MM.1S (cell line): ENCODE data around the gene PRR3.
A peak's percentile ranks its signal among the peaks of the same experiment; 100 is the strongest.

Experiments
- DNase-seq: peaks from one replicate; pipeline ENCODE4 v3.0.0-alpha.2; 2015
- H2AFZ ChIP-seq: fragments of 300-600 bp; sonication (generic); 2 replicates; pipeline ENCODE4 v1.6.0; 2016; ENCODE audit warnings: antibody characterized with exemption, low read length
- H3F3A ChIP-seq: fragments of 300-600 bp; sonication (generic); 2 replicates; pipeline ENCODE4 v1.6.1; 2016; ENCODE audit warnings: mild to moderate bottlenecking, antibody characterized with exemption, low read length, moderate library complexity, mixed read lengths; ENCODE audit not compliant: insufficient read depth
- H3K27ac ChIP-seq: fragments of 300-600 bp; sonication (generic); 2 replicates; pipeline ENCODE4 v1.5.1; 2016; ENCODE audit warnings: mild to moderate bottlenecking, low read length
- H3K27me3 ChIP-seq: fragments of 300-600 bp; sonication (generic); replicated peaks from 2 replicates; pipeline ENCODE4 v1.6.0; 2016; ENCODE audit warnings: low read length; ENCODE audit not compliant: insufficient read depth
- H3K36me3 ChIP-seq: fragments of 300-600 bp; sonication (generic); replicated peaks from 2 replicates; pipeline ENCODE4 v1.6.1; 2016; ENCODE audit warnings: mild to moderate bottlenecking, low read length, mixed read lengths; ENCODE audit not compliant: insufficient read depth
- H3K4me1 ChIP-seq: fragments of 300-600 bp; sonication (generic); 2 replicates; pipeline ENCODE4 v1.6.1; 2016; ENCODE audit warnings: low read length, mixed read lengths
- H3K4me2 ChIP-seq: fragments of 300-600 bp; sonication (generic); 2 replicates; pipeline ENCODE4 v1.6.0; 2016; ENCODE audit warnings: low read depth, low read length
- H3K4me3 ChIP-seq: fragments of 300-600 bp; sonication (generic); 2 replicates; pipeline ENCODE4 v1.5.1; 2016; ENCODE audit warnings: low read length, mixed read lengths
- H3K79me2 ChIP-seq: fragments of 300-600 bp; sonication (generic); 2 replicates; pipeline ENCODE4 v1.6.1; 2016; ENCODE audit warnings: mixed run types, low read length, mixed read lengths
- H3K9ac ChIP-seq: fragments of 300-600 bp; sonication (generic); 2 replicates; pipeline ENCODE4 v1.6.1; 2016; ENCODE audit warnings: low read length, mixed read lengths
- H3K9me2 ChIP-seq: fragments of 300-600 bp; sonication (generic); replicated peaks from 2 replicates; pipeline ENCODE4 v1.6.1; 2016; ENCODE audit warnings: mild to moderate bottlenecking, low read length, mixed read lengths; ENCODE audit not compliant: insufficient read depth
- H3K9me3 ChIP-seq: fragments of 300-600 bp; sonication (generic); replicated peaks from 2 replicates; pipeline ENCODE4 v1.6.1; 2016; ENCODE audit warnings: mild to moderate bottlenecking, low read length, mixed read lengths; ENCODE audit not compliant: insufficient read depth
- H4K20me1 ChIP-seq: fragments of 300-600 bp; sonication (generic); 2 replicates; pipeline ENCODE4 v1.6.1; 2016; ENCODE audit warnings: mild to moderate bottlenecking, low read length, moderate library complexity, mixed read lengths; ENCODE audit not compliant: insufficient read depth
- EZH2 ChIP-seq: fragments of 300-600 bp; sonication (generic); optimal IDR thresholded peaks from 2 replicates; pipeline ENCODE3; 2017; ENCODE audit warnings: low read depth, mild to moderate bottlenecking, antibody characterized with exemption, low read length, mixed read lengths
- EZH2phosphoT487 ChIP-seq: fragments of 300-600 bp; sonication (generic); IDR thresholded peaks from 2 replicates; pipeline ENCODE4 v1.6.1; 2018; ENCODE audit warnings: antibody characterized with exemption, low read length
- TF ChIP-seq, protein P1 (sequence below): fragments of 300-600 bp; sonication (generic); IDR thresholded peaks from 2 replicates; pipeline ENCODE4 v1.5.1; 2016; ENCODE audit warnings: antibody characterized with exemption, low read length, mixed read lengths

The PRR3 gene

DNA sequence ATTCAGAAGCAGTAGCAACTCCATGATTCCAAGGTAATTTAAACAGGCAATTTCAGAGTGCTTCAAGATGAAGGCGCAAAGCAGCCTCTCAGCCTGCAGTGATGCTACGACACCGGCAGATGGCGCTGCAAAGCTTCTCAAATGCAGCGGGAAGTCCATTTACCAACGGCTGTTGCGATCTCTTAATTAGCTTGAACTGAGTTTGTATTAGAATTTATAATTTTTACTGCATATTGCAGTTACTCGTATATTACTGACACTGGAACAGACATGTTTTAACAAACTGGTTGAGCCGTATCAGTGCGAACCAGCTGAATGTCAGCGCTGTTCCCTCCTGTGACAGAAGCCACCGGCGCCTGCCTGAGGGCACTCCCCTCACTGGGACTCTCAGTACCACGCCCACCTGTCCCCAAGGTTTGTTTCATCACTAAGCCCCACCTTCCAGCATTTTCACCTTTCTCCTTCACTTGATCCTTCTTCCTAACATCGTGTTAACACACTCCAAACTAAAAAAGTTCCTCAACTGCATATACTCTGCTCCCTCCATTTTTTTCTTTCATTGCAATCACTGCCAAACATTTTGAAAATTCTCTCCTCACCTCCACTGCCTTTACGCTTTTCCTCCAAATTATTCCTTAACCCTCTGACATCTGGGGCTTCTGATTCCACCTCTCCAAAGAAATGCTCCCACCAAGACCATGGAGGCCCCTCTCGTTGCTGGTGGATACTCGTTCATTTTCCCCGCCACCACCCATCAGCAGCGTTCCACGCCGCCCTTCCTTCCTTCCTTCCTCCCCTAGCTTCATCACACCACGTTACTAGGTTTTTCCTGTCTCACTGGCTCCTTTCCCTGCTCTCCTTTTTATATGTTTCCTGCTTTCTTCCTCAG, 15.3 kb upstream of the PRR3 start:
- Histone ChIP-seq H3K9ac (no peak overlapping the region; the same call in 1 of the 2 replicates), H3K27ac (no peak overlapping the region), H2AFZ (peak overlapping the region; percentile 43; the same call in 1 of the 2 replicates)

DNA sequence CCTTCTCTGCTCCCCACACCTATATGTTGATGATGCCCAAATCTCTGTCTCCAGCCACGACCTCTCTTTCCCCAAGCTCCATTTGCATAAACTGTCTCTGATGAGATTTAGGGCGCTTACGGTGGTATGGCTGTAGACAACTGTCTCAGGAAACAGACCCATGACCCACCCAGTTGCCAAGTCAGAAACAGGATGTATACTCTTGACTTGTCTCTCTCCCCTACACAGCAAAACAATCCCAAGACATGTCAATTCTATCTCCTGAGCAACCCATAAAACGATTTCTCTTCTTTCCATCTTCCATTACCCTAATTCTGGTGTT, 14.7 kb upstream of the PRR3 start:
- no peak overlapping the region for H2AFZ ChIP-seq
- no peak for DNase-seq
- H4K20me1 ChIP-seq = no peaks in the 10 kb centered on the region
- no peaks in the 10 kb centered on the region for H3K36me3 ChIP-seq
- H3K4me1 ChIP-seq = no peaks in the 10 kb centered on the region
- H3K27ac ChIP-seq = no peak overlapping the region
- TF ChIP-seq EZH2 (no peak), EZH2phosphoT487 (no peak)
- TF ChIP-seq, protein P1, sequence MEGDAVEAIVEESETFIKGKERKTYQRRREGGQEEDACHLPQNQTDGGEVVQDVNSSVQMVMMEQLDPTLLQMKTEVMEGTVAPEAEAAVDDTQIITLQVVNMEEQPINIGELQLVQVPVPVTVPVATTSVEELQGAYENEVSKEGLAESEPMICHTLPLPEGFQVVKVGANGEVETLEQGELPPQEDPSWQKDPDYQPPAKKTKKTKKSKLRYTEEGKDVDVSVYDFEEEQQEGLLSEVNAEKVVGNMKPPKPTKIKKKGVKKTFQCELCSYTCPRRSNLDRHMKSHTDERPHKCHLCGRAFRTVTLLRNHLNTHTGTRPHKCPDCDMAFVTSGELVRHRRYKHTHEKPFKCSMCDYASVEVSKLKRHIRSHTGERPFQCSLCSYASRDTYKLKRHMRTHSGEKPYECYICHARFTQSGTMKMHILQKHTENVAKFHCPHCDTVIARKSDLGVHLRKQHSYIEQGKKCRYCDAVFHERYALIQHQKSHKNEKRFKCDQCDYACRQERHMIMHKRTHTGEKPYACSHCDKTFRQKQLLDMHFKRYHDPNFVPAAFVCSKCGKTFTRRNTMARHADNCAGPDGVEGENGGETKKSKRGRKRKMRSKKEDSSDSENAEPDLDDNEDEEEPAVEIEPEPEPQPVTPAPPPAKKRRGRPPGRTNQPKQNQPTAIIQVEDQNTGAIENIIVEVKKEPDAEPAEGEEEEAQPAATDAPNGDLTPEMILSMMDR = no peak
- no peaks in the 10 kb centered on the region for H3F3A ChIP-seq
- no peak overlapping the region for H3K4me2 ChIP-seq
- H3K9me3 ChIP-seq = no peaks in the 10 kb centered on the region
- H3K27me3 ChIP-seq = no peaks in the 10 kb centered on the region
- H3K4me3 ChIP-seq = no peak overlapping the region
- H3K9ac ChIP-seq = no peak overlapping the region
- H3K9me2 ChIP-seq = no peaks in the 10 kb centered on the region
- no peaks in the 10 kb centered on the region for H3K79me2 ChIP-seq

More for the DNA sequence above, 15.3 kb upstream of the PRR3 start:
- H3K79me2 ChIP-seq = no peaks in the 10 kb centered on the region
- TF ChIP-seq EZH2 = no peak
- TF ChIP-seq, protein P1 = peak; percentile 94
- no peaks in the 10 kb centered on the region for H3K9me3 ChIP-seq
- H4K20me1 ChIP-seq = no peaks in the 10 kb centered on the region
- peak; percentile 85 for DNase-seq
- no peaks in the 10 kb centered on the region for H3K27me3 ChIP-seq
- H3K4me3 ChIP-seq = peak overlapping the region; percentile 52
- H3K4me1 ChIP-seq = no peaks in the 10 kb centered on the region
- H3K9me2 ChIP-seq = no peaks in the 10 kb centered on the region
- no peaks in the 10 kb centered on the region for H3F3A ChIP-seq
- no peaks in the 10 kb centered on the region for H3K36me3 ChIP-seq
- H3K4me2 ChIP-seq = peak overlapping the region; percentile 79

DNA sequence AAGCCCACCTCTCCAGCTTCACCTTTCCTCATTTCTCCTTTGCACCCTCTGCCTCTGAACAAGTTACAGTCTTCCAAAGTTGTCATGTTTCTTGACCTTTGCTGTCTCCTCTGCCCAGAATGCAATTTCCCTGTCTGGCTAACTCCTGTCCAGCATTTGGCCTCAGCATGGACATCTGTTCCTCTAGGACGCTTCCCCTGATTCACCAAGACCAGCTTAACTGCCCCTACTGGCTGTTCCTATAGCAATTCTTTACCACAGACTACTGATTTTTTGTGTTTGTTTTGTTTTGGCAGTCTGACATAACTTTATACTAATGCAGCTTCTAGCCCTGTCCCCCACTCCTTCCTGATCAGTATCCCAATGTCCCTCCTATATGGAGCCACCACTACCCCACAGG, 14.2 kb upstream of the PRR3 start:
- Histone ChIP-seq H4K20me1 (no peaks in the 10 kb centered on the region), H3K9me2 (no peaks in the 10 kb centered on the region), H3F3A (no peaks in the 10 kb centered on the region), H3K27me3 (no peaks in the 10 kb centered on the region), H2AFZ (no peak overlapping the region), H3K9ac (no peak overlapping the region), H3K27ac (no peak overlapping the region), H3K9me3 (no peaks in the 10 kb centered on the region), H3K4me3 (no peak overlapping the region), H3K4me2 (no peak overlapping the region), H3K36me3 (no peaks in the 10 kb centered on the region), H3K4me1 (no peaks in the 10 kb centered on the region), H3K79me2 (no peaks in the 10 kb centered on the region)
- TF ChIP-seq EZH2phosphoT487 (no peak), EZH2 (no peak)
- no peak for DNase-seq

DNA sequence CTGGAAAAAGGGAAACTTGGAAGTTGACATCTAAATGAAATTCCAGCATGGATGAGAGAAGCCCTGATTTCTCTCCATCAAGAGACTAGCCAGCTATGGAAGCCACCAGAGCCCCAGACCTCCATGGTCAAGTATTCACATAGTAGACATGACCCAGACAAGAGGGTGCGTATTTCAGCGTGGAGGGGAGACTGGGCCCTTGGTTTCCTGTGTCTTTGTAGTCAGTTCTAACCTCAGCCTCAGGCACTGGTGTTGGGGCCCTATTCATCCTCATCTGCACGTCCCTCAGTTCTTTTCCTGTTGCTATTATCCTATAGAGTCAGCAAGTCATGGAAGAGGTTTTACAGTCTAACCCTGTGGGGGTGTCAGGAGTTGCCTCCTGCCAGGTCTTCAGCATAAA, 13.3 kb upstream of the PRR3 start:
- Histone ChIP-seq H3K9me2 (no peaks in the 10 kb centered on the region), H2AFZ (no peak overlapping the region), H3K9ac (no peak overlapping the region), H3F3A (no peaks in the 10 kb centered on the region), H3K9me3 (no peaks in the 10 kb centered on the region), H3K4me2 (no peak overlapping the region), H3K27me3 (no peaks in the 10 kb centered on the region), H3K27ac (no peak overlapping the region), H4K20me1 (no peaks in the 10 kb centered on the region), H3K4me3 (no peak overlapping the region), H3K36me3 (no peaks in the 10 kb centered on the region), H3K79me2 (no peaks in the 10 kb centered on the region), H3K4me1 (no peaks in the 10 kb centered on the region)
- DNase-seq = no peak
- TF ChIP-seq, protein P1 = no peak
- no peak for TF ChIP-seq EZH2phosphoT487
- TF ChIP-seq EZH2 = no peak
